PC-9 (cell line): Measurements from ENCODE around the gene RAB19. TPM values are rescaled to one million over a fixed set of nuclear protein-coding genes. Genes with fewer than 3 reads are reported as not detected.

Source experiments
- BruUV-seq: library from RNA; stranded (reverse); fragments of 400-500 nt; replicated peaks from 2 replicates; lab custom pipeline; 2021; lab: Mats Ljungman, UMichigan
- CTCF ChIA-PET: fragments of 300-600 bp; sonication (Branson Sonifier 250); formaldehyde crosslinking; loops from one replicate; lab custom pipeline; 2022; ENCODE audit warnings: antibody characterized with exemption; lab: Charles Lee
- POLR2A ChIA-PET: fragments of 300-600 bp; sonication (Branson Sonifier 250); formaldehyde crosslinking; loops from one replicate; lab custom pipeline; 2022; ENCODE audit warnings: antibody characterized with exemption; ENCODE audit not compliant: unreplicated experiment; lab: Charles Lee
- DNase-seq, 2 experiments: peaks; one replicate each; pipeline versions ENCODE4 v3.0.0 to v3.0.0-alpha.2; 2015 to 2022; ENCODE audit warnings: mixed read lengths in 1 of 2
- H2AFZ ChIP-seq: fragments of 200-600 bp; sonication (generic); 2 replicates; pipeline ENCODE4 v1.8.1; 2017; ENCODE audit warnings: antibody characterized with exemption
- H3F3A ChIP-seq: fragments of 200-600 bp; sonication (generic); 2 replicates; pipeline ENCODE4 v1.8.1; 2017; ENCODE audit warnings: antibody characterized with exemption, mild to moderate bottlenecking, low read depth; ENCODE audit not compliant: insufficient read depth
- H3K27ac ChIP-seq: fragments of 200-600 bp; sonication (generic); 2 replicates; pipeline ENCODE4 v1.6.1; 2016; ENCODE audit warnings: mixed run types
- H3K27me3 ChIP-seq: fragments of 200-600 bp; sonication (generic); 2 replicates; pipeline ENCODE4 v1.6.1; 2016; ENCODE audit warnings: low read depth, mixed run types; ENCODE audit not compliant: insufficient read depth
- H3K36me3 ChIP-seq: fragments of 200-600 bp; sonication (generic); 2 replicates; pipeline ENCODE4 v1.6.1; 2016; ENCODE audit warnings: low read depth, mixed run types
- H3K4me1 ChIP-seq: fragments of 200-600 bp; sonication (generic); replicated peaks from 2 replicates; pipeline ENCODE4 v1.6.1; 2016; ENCODE audit warnings: mixed run types; ENCODE audit not compliant: insufficient read depth
- H3K4me2 ChIP-seq: fragments of 200-600 bp; sonication (generic); 2 replicates; pipeline ENCODE4 v1.6.1; 2017; ENCODE audit warnings: mixed run types
- H3K4me3 ChIP-seq: fragments of 200-600 bp; sonication (generic); 2 replicates; pipeline ENCODE4 v1.6.1; 2016; ENCODE audit warnings: mixed run types
- H3K79me2 ChIP-seq: fragments of 200-600 bp; sonication (generic); 2 replicates; pipeline ENCODE4 v1.6.1; 2017; ENCODE audit warnings: low read depth, mixed run types
- H3K9me2 ChIP-seq: fragments of 200-600 bp; sonication (generic); 2 replicates; pipeline ENCODE4 v1.8.1; 2017; ENCODE audit warnings: mild to moderate bottlenecking; ENCODE audit not compliant: insufficient read depth
- H3K9me3 ChIP-seq: fragments of 200-600 bp; sonication (generic); 2 replicates; pipeline ENCODE4 v1.8.1; 2016; ENCODE audit warnings: low read depth; ENCODE audit not compliant: insufficient read depth
- H4K20me1 ChIP-seq: fragments of 200-600 bp; sonication (generic); 2 replicates; pipeline ENCODE4 v1.8.1; 2017; ENCODE audit not compliant: insufficient read depth
- CTCF ChIP-seq: fragments of 200-600 bp; sonication (generic); conservative IDR thresholded peaks from 2 replicates; pipeline ENCODE4 v1.6.1; 2017; ENCODE audit warnings: mixed run types, antibody characterized with exemption, mild to moderate bottlenecking, moderate library complexity
- EZH2 ChIP-seq: fragments of 200-600 bp; sonication (generic); IDR thresholded peaks from 2 replicates; pipeline ENCODE4 v1.8.0; 2017; ENCODE audit warnings: antibody characterized with exemption, low read depth
- intact Hi-C: fragments of 100-400 bp; cut with micrococcal nuclease; formaldehyde crosslinking; loops from one replicate; pipeline ENCODE4 v1.10.0; 2022; ENCODE audit not compliant: unreplicated experiment
- total RNA-seq: library from RNA; stranded (reverse); gene quantifications from 2 replicates; pipeline ENCODE4 v1.2.3, GENCODE V29; 2021

RAB19 gene
- total RNA-seq, 1 experiment from 2014 or later, result 9.1 TPM

GRCh38 chr7:140458201-140458600 is 54.3 kb downstream of the RAB19 start:
- Histone ChIP-seq H3K4me1 (no peaks in the 10 kb centered on the region), H3K79me2 (peaks cover 32% of the 10 kb centered on the region), H3K9me2 (no peaks in the 10 kb centered on the region), H3K9me3 (no peaks in the 10 kb centered on the region), H3F3A (no peaks in the 10 kb centered on the region; the same call in 1 of the 2 replicates), H4K20me1 (peaks cover 59% of the 10 kb centered on the region), H3K27ac (no peak overlapping the region), H2AFZ (no peak overlapping the region), H3K4me2 (no peak overlapping the region), H3K27me3 (no peaks in the 10 kb centered on the region), H3K4me3 (no peak overlapping the region), H3K36me3 (peaks cover 52% of the 10 kb centered on the region)
- no TSS peak for BruUV-seq
- ChIA-PET CTCF (no interaction called here), POLR2A (no interaction called here)
- DNase-seq, result no peak
- TF ChIP-seq CTCF (no peak), EZH2 (no peak)
- intact Hi-C loops, result no loop called here

DNA sequence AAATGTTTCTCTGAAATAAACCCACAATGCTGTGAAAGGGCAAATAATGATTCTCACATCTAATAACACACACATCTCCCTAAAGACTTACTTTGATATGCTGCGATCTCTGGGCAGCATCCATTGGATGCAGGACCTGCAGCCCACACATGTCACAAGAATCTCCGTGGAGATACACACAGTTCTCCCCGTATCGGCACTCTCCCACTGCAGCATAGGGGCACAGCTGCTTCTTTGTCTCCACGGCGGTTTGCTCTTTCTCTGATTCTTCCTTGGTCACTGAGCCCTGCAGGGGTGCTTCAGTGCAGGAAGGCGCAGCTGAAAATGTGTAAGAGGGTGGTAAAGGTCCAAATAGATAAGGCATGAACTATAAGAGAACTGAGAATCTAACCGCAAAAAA is 55.1 kb downstream of the RAB19 start:
- H3K4me2 ChIP-seq, result no peak overlapping the region
- BruUV-seq, result no TSS peak
- CTCF ChIA-PET, result no interaction called here
- POLR2A ChIA-PET, result no interaction called here
- H2AFZ ChIP-seq, result no peak overlapping the region
- TF ChIP-seq EZH2 (no peak), CTCF (no peak)
- H4K20me1 ChIP-seq, result peaks cover 62% of the 10 kb centered on the region
- no peaks in the 10 kb centered on the region for H3K9me2 ChIP-seq
- H3F3A ChIP-seq, result no peaks in the 10 kb centered on the region; the same call in 1 of the 2 replicates
- H3K79me2 ChIP-seq, result peaks cover 37% of the 10 kb centered on the region
- no peak overlapping the region for H3K4me3 ChIP-seq
- no peaks in the 10 kb centered on the region for H3K4me1 ChIP-seq
- no peak for DNase-seq
- no peaks in the 10 kb centered on the region for H3K27me3 ChIP-seq
- H3K9me3 ChIP-seq, result no peaks in the 10 kb centered on the region
- H3K36me3 ChIP-seq, result peaks cover 52% of the 10 kb centered on the region
- intact Hi-C loops, result no loop called here
- H3K27ac ChIP-seq, result no peak overlapping the region

DNA sequence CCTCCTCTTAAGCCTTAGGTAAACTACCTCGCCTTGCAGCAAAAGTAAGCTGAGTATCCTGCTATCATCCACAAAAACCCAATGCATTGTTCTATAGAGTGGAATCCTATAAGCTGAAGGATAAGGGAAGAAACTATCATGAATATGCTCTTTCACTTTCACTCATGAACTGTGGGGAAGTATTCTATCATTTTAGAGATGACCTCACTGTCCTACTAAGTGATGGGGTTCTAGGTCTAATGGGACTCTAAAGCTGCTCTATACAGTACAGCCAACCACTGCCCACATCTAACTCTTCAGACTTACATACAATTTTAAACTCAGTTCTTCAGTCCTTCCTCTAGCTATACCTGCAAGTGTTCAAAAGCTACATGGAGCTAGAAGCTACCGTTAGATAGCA is 59.3 kb downstream of the RAB19 start:
- no peak overlapping the region for H3K4me3 ChIP-seq
- ChIA-PET CTCF (no interaction called here), POLR2A (interaction anchor here (0.7 kb wide), 1 partner anchor 253 kb away, joined by 4 read pairs; no protein-coding TSS in a partner anchor)
- no peak for TF ChIP-seq CTCF
- no peak for TF ChIP-seq EZH2
- no peak overlapping the region for H3K4me2 ChIP-seq
- peaks cover 51% of the 10 kb centered on the region for H3K79me2 ChIP-seq
- H3K9me3 ChIP-seq, result no peaks in the 10 kb centered on the region
- 0 out of 2 replicates have a peak, but pooled peaks cover 3% of the 10 kb centered on the region for H3F3A ChIP-seq
- H2AFZ ChIP-seq, result no peak overlapping the region
- BruUV-seq, result no TSS peak
- no peak for DNase-seq
- peaks cover 33% of the 10 kb centered on the region for H3K36me3 ChIP-seq
- no peak overlapping the region for H3K27ac ChIP-seq
- intact Hi-C loops, result no loop called here
- H3K4me1 ChIP-seq, result no peaks in the 10 kb centered on the region
- peaks cover 73% of the 10 kb centered on the region for H4K20me1 ChIP-seq
- no peaks in the 10 kb centered on the region for H3K9me2 ChIP-seq
- H3K27me3 ChIP-seq, result no peaks in the 10 kb centered on the region
